ENCODE data around the gene PALLD. TPM values are rescaled to one million over a fixed set of nuclear protein-coding genes. Genes with fewer than 3 reads are reported as not detected.

Gene PALLD
- total and polyA plus RNA-seq, 2 of the 8 experiments (the other 6 are each of a cell fraction or from before 2014, with no cell fraction given), result 10.5 to 25.0 TPM

DNA sequence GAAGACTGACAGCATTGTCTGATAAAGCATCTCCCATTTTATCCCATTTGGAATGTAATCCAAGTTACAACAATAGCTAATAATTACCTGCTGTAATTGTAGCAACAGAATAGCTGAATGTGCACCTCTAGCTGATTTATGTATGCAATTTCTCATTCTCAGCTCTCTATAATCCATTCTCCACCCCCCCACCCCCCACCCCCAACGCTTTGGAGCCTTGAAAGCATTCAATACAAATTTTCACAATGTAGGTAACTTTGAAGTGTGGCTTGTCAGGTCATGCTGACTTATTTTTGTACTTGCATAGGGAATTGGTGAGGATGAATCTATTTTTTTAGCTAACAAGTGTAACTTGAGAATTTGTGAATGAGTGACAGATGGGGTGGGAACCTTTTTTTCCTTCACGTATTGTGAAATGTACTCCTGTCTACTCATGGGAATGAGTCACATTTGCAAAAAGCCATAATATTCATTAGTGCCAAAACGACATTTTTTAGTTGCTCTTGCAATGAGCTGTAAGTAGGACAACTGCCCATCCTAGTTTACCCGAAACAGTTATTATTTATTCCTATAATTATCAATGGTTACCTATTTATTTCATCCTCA is 159.3 kb downstream of the PALLD start:
- no peak overlapping the region for H3K27ac ChIP-seq (ENCODE audit: low read depth, low read length)
- H3K4me3 ChIP-seq (ENCODE audit: extremely low read depth in 1 of 4, insufficient read depth in 2 of 4, low read depth in 3 of 4, low read length in 4 of 4), result no peak overlapping the region
- H3K4me2 ChIP-seq (ENCODE audit: insufficient read depth in 1 of 2, low read depth in 2 of 2, low read length in 2 of 2), result no peak overlapping the region
- H2BK5ac ChIP-seq (ENCODE audit: low read depth, low read length), result no peak overlapping the region
- POLR2A ChIA-PET (ENCODE audit: partially characterized antibody), result no interaction called here
- H3K9ac ChIP-seq (replicated peaks in 1 of 4; ENCODE audit: extremely low read depth in 1 of 4, low read depth in 3 of 4, low read length in 3 of 4), result no peak overlapping the region
- H3K4me1 ChIP-seq (replicated peaks in 1 of 4; ENCODE audit: control insufficient read depth in 3 of 4, insufficient read depth in 4 of 4, low read length in 3 of 4), result peaks cover 0 to 6% (median 2%) of the 10 kb centered on the region in 4 experiments; a peak in 2 of 7 replicates
- H4K8ac ChIP-seq (ENCODE audit: extremely low read depth, insufficient read depth, low read length), result no peak overlapping the region
- H3K9me3 ChIP-seq (ENCODE audit: insufficient read depth in 2 of 2, low read depth in 1 of 2, low read length in 1 of 2), result no peaks in the 10 kb centered on the region
- CTCF ChIA-PET (ENCODE audit: partially characterized antibody), result interaction anchor here (0.6 to 1.5 kb wide), 8 partner anchors 19 to 649 kb away, joined by 3 to 5 read pairs (median 4); no protein-coding TSS in a partner anchor
- DNase-seq (ENCODE audit: low read depth in 1 of 2, low spot score in 2 of 2) (no peak), FAIRE-seq (no peak)
- no peak overlapping the region for H2BK20ac ChIP-seq (ENCODE audit: low read length)
- no peaks in the 10 kb centered on the region for H3K36me3 ChIP-seq (ENCODE audit: control insufficient read depth in 2 of 4, insufficient read depth in 4 of 4, low read length in 3 of 4)
- H2BK15ac ChIP-seq (ENCODE audit: low read length), result no peak overlapping the region
- WGBS, 2 experiments (ENCODE audit: extremely low coverage in 1 of 2, insufficient coverage in 1 of 2, insufficient read length in 1 of 2, insufficient replicate concordance in 2 of 2, low coverage in 1 of 2, low lambda C conversion rate in 2 of 2, missing lambda C conversion rate in 1 of 2), result 86% methylated on average over 4 of the region's 4 CpGs; no CpG with 5 or more reads in 1 of the 2 experiments
- H3K23ac ChIP-seq (ENCODE audit: insufficient read length), result no peak overlapping the region
- no peaks in the 10 kb centered on the region for H3K79me1 ChIP-seq (ENCODE audit: low read depth, low read length)
- no peak overlapping the region for H3K18ac ChIP-seq (ENCODE audit: extremely low read depth, low read length)
- no peak overlapping the region for H4K5ac ChIP-seq (ENCODE audit: insufficient read length, low read depth, low read length)
- no peak overlapping the region for H3K56ac ChIP-seq (replicated peaks; ENCODE audit: insufficient read length, low read depth, low read length)
- H2BK120ac ChIP-seq (replicated peaks; ENCODE audit: low read depth, low read length), result no peak overlapping the region
- no peak overlapping the region for H3K14ac ChIP-seq (ENCODE audit: insufficient read length)
- H4K91ac ChIP-seq (replicated peaks; ENCODE audit: insufficient read length, low read length), result no peak overlapping the region
- no peaks in the 10 kb centered on the region for H3K27me3 ChIP-seq (replicated peaks in 1 of 4; ENCODE audit: control insufficient read depth in 3 of 4, extremely low read depth in 1 of 4, insufficient read depth in 3 of 4, low read length in 3 of 4)
- TF ChIP-seq RFX5 (IDR thresholded peaks at IDR 0.05; ENCODE audit: borderline replicate concordance, low read depth, low read length), result no peak
- TF ChIP-seq CTCF (IDR thresholded peaks at IDR 0.05; ENCODE audit: control extremely low read depth in 1 of 3, insufficient read depth in 1 of 3, low read depth in 1 of 3, low read length in 3 of 3), result no peak
- TF ChIP-seq SIN3A (conservative IDR thresholded peaks at IDR 0.05 in 1 of 2, IDR thresholded peaks at IDR 0.05 in 1 of 2; ENCODE audit: low read depth in 1 of 2, low read length in 2 of 2), result no peak
- TF ChIP-seq, protein P1, sequence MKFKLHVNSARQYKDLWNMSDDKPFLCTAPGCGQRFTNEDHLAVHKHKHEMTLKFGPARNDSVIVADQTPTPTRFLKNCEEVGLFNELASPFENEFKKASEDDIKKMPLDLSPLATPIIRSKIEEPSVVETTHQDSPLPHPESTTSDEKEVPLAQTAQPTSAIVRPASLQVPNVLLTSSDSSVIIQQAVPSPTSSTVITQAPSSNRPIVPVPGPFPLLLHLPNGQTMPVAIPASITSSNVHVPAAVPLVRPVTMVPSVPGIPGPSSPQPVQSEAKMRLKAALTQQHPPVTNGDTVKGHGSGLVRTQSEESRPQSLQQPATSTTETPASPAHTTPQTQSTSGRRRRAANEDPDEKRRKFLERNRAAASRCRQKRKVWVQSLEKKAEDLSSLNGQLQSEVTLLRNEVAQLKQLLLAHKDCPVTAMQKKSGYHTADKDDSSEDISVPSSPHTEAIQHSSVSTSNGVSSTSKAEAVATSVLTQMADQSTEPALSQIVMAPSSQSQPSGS (IDR thresholded peaks at IDR 0.05; ENCODE audit: low read length), result no peak
- no peak for TF ChIP-seq POLR2A (IDR thresholded peaks at IDR 0.05; ENCODE audit: control extremely low read depth in 1 of 2, low read depth in 2 of 2, low read length in 2 of 2)
- H2AFZ ChIP-seq (ENCODE audit: low read length), result no peak overlapping the region
- no peaks in the 10 kb centered on the region for H3K23me2 ChIP-seq (ENCODE audit: low read depth, low read length)
- H2AK5ac ChIP-seq (ENCODE audit: low read depth, low read length), result no peak overlapping the region
- H4K20me1 ChIP-seq (replicated peaks in 1 of 2; ENCODE audit: control insufficient read depth in 1 of 2, insufficient read depth in 2 of 2, low read length in 2 of 2), result no peaks in the 10 kb centered on the region
- H3K4ac ChIP-seq (replicated peaks; ENCODE audit: insufficient read length, low read depth, low read length), result no peak overlapping the region
- H3K79me2 ChIP-seq (ENCODE audit: control insufficient read depth in 1 of 2, insufficient read depth in 2 of 2, low read length in 2 of 2), result no peaks in the 10 kb centered on the region
- H2BK12ac ChIP-seq (ENCODE audit: low read depth, low read length), result no peak overlapping the region

Data from H1 (cell line).